ENCODE measurements around the gene UNC5CL. TPM values are rescaled to one million over a fixed set of nuclear protein-coding genes. Genes with fewer than 3 reads are reported as not detected.

UNC5CL gene
- total and polyA plus RNA-seq, 9 of the 15 experiments (the other 6 are each of a cell fraction or from before 2014, with no cell fraction given), result 0.07 to 1.8 (median 0.62) TPM; not detected in 1

- peaks cover 85% of the 10 kb centered on the region for H3K36me3 ChIP-seq (ENCODE audit: control insufficient read depth, insufficient read depth, low read length)
- DNase-seq (ENCODE audit: extremely low read depth in 1 of 4, low spot score in 3 of 4) (no peak), FAIRE-seq (no peak), ATAC-seq (no peak)
- no peak overlapping the region for H3K9ac ChIP-seq (ENCODE audit: insufficient read depth in 1 of 2, low read depth in 2 of 2, low read length in 2 of 2)
- intact Hi-C loops (cut with micrococcal nuclease) (no loop called here), in situ Hi-C loops (cut with MboI) (no loop called here)
- no peak for TF ChIP-seq ZNF408 (CRISPR knock-in tag; IDR thresholded peaks at IDR 0.05; ENCODE audit: low read depth)
- H3K4me2 ChIP-seq (ENCODE audit: insufficient read depth, low read length), result no peak overlapping the region
- H3K27ac ChIP-seq (ENCODE audit: extremely low read depth, low read depth, low read length), result no peak overlapping the region
- H3K79me2 ChIP-seq (ENCODE audit: control insufficient read depth, insufficient read depth, low read length), result peaks cover 15% of the 10 kb centered on the region
- no peaks in the 10 kb centered on the region for H3K4me1 ChIP-seq (replicated peaks in 1 of 2; ENCODE audit: control insufficient read depth in 2 of 2, insufficient read depth in 2 of 2, low read length in 2 of 2)
- no peaks in the 10 kb centered on the region for H4K20me1 ChIP-seq (replicated peaks; ENCODE audit: control insufficient read depth, insufficient read depth, low read length)
- no peak overlapping the region for H3K4me3 ChIP-seq
- ChIA-PET CTCF (ENCODE audit: low intra/inter-chr PET ratio) (interaction anchor here (0.6 kb wide), 1 partner anchor 1187 kb away, joined by 3 read pairs; no protein-coding TSS in a partner anchor), POLR2A (interaction anchor here (1.6 kb wide), 1 partner anchor 8 kb away, joined by 6 read pairs; no protein-coding TSS in a partner anchor)
- H2AFZ ChIP-seq (ENCODE audit: low read depth, low read length), result no peak overlapping the region
- no peaks in the 10 kb centered on the region for H3K9me1 ChIP-seq (ENCODE audit: control insufficient read depth, insufficient read depth, low read length)
- no peaks in the 10 kb centered on the region for H3K27me3 ChIP-seq (ENCODE audit: control insufficient read depth in 2 of 2, insufficient read depth in 2 of 2, low read length in 2 of 2)
- no TSS peak for BruUV-seq (replicated peaks)
- no peaks in the 10 kb centered on the region for H3K9me3 ChIP-seq (replicated peaks; ENCODE audit: control insufficient read depth, insufficient read depth, low read depth, low read length)
These were observed 44.1 kb upstream of the UNC5CL start for GRCh38 chr6:41083072-41083471.

- Histone ChIP-seq H3K9me1 (ENCODE audit: control insufficient read depth, insufficient read depth, low read length) (no peaks in the 10 kb centered on the region), H3K9me3 (replicated peaks; ENCODE audit: control insufficient read depth, insufficient read depth, low read depth, low read length) (no peaks in the 10 kb centered on the region), H3K36me3 (ENCODE audit: control insufficient read depth, insufficient read depth, low read length) (peaks cover 65% of the 10 kb centered on the region), H3K4me2 (ENCODE audit: insufficient read depth, low read length) (no peak overlapping the region), H4K20me1 (replicated peaks; ENCODE audit: control insufficient read depth, insufficient read depth, low read length) (no peaks in the 10 kb centered on the region), H3K27ac (ENCODE audit: extremely low read depth, low read depth, low read length) (no peak overlapping the region), H2AFZ (ENCODE audit: low read depth, low read length) (no peak overlapping the region), H3K9ac (ENCODE audit: insufficient read depth in 1 of 2, low read depth in 2 of 2, low read length in 2 of 2) (no peak overlapping the region), H3K4me3 (no peak overlapping the region), H3K4me1 (replicated peaks in 1 of 2; ENCODE audit: control insufficient read depth in 2 of 2, insufficient read depth in 2 of 2, low read length in 2 of 2) (peaks cover 0 to 5% of the 10 kb centered on the region in 2 experiments; a peak in 3 of 5 replicates), H3K27me3 (ENCODE audit: control insufficient read depth in 2 of 2, insufficient read depth in 2 of 2, low read length in 2 of 2) (no peaks in the 10 kb centered on the region), H3K79me2 (ENCODE audit: control insufficient read depth, insufficient read depth, low read length) (peaks cover 39% of the 10 kb centered on the region)
- DNase-seq (ENCODE audit: extremely low read depth in 1 of 4, low spot score in 3 of 4), result no peak
- WGBS (ENCODE audit: insufficient coverage, low coverage, missing lambda C conversion rate), result 89% methylated on average over 2 of the region's 2 CpGs
- intact Hi-C loops (cut with micrococcal nuclease), result no loop called here
- BruUV-seq (replicated peaks), result no TSS peak
- no peak for FAIRE-seq
- ChIA-PET CTCF (ENCODE audit: low intra/inter-chr PET ratio) (no interaction called here), POLR2A (no interaction called here)
- in situ Hi-C loops (cut with MboI), result no loop called here
- no peak for ATAC-seq
- no peak for TF ChIP-seq ZNF398 (CRISPR knock-in tag; IDR thresholded peaks at IDR 0.05)
- no peak for TF ChIP-seq U2AF2 (optimal IDR thresholded peaks at IDR 0.05; ENCODE audit: low read depth, low read length)
- TF ChIP-seq ZBTB5 (IDR thresholded peaks at IDR 0.05), result no peak
- TF ChIP-seq ZKSCAN1 (IDR thresholded peaks at IDR 0.05; ENCODE audit: low read depth, low read length), result no peak
- TF ChIP-seq DMBX1 (CRISPR knock-in tag; IDR thresholded peaks at IDR 0.05; ENCODE audit: borderline replicate concordance), result no peak
- TF ChIP-seq HOMEZ (CRISPR knock-in tag; IDR thresholded peaks at IDR 0.05), result no peak
- TF ChIP-seq MCM2 (IDR thresholded peaks at IDR 0.05; ENCODE audit: low read depth), result no peak
These were observed 41.6 kb upstream of the UNC5CL start for GRCh38 chr6:41080621-41081020.

All from K562 (cell line).